Stimulated activated CD8-positive, alpha-beta memory T cell treated with anti-CD3 and anti-CD28 coated beads, Interleukin-7, amount 100 ng/mL, for 48 hours (primary cell): ENCODE data around the gene UFD1.

ENCODE experiments used
- DNase-seq, 2 donors: peaks; one replicate each; pipeline ENCODE4 v3.0.0-alpha.2; 2020; ENCODE audit warnings: low read depth in 1 of 2; ENCODE audit errors: extremely low read depth in 1 of 2

Gene UFD1, protein sequence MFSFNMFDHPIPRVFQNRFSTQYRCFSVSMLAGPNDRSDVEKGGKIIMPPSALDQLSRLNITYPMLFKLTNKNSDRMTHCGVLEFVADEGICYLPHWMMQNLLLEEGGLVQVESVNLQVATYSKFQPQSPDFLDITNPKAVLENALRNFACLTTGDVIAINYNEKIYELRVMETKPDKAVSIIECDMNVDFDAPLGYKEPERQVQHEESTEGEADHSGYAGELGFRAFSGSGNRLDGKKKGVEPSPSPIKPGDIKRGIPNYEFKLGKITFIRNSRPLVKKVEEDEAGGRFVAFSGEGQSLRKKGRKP

DNA sequence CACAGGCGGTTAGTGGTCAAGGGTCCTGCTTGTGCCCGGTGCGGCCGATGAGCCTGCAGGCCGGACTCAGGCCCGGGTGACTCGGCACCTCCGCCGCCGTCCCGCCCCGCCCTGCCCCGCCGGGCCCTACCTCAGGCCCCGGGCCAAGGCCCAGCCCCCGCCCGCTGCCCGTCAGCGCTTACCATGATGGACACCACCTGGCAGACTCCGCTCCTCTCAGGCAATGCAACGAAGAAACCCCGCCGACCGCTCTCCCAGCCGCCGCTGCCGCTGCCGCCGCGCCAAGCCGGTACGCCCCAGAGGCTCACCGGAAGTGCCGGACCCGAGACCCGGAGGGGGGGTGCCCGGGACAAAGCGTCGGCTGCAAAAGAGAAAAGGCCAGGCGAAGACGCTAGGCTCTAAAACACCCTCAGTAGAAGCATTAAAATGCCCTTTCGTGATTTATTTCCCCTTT is at the start of gene UFD1:
Gene UFD1, minus strand, starts transcription at position 293 of the 454 bp plus-strand sequence. Its CDS starts 108 bp downstream, at position 185.
- DNase-seq: peak; percentile 64 to 68

DNA sequence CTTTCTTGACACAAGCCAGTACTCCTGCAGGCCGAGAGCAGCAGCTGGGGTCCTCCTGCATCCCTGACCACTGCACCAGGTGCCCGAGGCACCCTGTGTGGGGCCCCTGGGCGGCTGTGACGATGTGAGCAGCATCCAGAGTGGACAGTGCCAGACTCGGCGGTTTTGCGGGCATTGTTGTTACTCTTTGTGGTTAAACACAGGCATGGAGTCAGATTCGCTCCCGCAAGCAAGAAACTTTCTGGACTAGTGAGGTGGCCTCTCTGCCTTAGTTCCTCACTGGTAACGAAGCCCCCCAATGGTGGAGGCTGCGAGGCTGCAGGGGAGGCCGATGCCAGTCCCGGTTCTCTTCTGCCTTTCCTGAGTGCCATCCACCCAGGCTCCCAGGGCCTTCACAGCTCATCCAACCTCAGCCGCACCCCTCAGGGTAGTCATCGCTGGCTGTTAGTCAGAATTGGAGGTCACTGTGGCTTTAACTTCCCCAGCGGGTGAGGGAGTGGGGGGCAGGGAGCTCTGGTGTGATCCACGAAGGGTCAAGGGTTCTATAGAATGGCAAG is 48.9 kb upstream of the UFD1 start:
- no peak for DNase-seq

DNA sequence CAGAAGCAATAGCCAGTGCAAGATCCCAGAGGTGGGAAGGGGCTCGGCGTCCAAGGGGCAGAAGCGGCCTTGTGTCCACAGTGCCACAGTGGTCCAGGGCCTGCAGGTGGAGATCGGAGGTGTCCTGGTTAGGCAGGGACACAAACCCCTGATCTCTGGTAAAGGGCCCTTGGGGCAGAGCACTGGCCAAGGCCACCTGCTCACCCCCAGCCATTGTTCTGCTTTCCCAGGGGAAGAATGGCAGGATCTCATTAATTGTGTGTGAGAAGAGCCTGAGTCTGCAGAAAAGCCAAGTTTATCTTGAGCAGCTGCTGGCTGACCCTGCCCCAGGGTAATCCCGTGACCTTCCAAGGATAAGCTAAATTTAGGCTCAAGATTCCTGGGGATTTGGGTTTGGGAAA is 48.3 kb upstream of the UFD1 start:
- DNase-seq: no peak

GRCh38 chr22:19526702-19527111 is 47.7 kb upstream of the UFD1 start:
- DNase-seq: no peak

DNA sequence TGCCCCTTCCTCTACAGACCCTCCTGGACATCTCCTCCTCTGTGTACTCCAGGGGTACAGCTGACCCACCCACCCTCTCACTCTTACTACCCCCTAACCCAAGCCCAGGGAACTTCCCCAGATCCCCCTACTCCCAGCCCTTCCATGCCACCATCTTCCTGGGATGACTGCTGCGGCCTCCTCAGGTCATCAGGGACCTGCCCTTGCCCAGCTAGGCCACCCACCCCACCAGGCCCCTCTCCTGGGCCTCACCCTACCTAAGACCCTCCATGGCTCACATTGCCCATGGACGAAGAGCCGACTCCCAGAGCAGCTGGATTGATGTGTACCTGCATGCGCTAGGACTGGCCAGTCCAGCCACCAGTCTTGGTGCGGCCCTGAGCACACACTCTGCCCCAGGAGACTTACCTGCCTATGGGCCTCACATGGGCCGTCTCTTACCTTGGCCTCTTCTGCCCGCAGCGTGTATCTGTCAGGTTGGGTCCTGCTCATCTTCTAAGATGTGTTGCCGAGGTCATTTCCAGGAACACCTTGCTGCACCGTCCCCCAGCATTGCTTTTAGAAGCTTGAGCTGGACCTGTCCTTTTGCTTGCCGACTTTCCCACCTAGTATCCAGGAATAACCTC is 47.2 kb upstream of the UFD1 start:
- no peak for DNase-seq

DNA sequence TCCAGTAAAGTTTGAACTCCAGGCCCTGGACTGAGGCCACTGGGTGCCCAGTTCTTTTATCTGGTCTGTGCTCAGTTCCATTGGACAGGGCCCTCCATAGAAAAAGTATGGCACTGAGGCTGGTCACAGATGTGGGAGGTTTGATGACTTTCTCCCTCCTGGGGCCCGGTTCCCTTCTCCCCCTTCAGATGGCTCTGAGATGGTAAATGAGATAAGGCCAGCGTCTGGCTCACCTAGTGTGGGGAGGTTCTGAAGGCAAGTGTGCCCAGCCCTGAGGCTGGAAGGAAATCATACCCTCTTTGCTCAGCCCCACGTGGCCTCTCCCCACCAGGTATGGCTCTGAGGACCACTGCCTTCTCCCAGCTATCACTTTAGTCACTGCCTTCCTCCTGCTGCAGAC is 46.7 kb upstream of the UFD1 start:
- DNase-seq: no peak

DNA sequence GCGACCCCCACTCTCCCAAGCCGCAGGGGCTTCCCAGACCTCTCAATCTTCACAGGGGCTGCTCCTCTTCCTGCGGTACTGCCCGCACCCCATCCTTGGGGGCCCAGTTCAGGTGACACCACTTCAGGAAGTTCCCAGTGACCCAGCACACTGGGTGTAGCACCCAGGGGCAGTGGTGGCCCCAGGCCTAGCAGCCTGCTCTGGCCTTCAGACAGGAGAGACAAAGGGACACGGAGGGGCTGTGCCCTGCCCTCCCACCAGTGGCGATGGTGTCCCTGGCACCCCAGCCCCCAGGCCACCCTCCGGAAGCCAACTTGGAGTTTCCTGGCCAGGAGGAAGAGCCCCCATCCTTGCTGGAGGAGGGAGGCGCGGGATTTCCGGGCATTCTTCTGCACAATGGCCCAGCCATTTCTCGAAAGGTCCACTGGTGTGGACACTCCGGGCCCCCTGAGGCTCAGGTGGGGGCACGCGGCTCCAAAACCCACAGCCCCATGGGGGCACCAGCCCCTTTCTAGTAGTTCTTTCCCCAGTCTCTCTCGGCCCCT is 46.2 kb upstream of the UFD1 start:
- no peak for DNase-seq

- DNase-seq: peak in 1 of 2 donors; percentile 14
Observed at GRCh38 chr22:19524170-19525115, 45.5 kb upstream of the UFD1 start, which contains the start of gene CLDN5. TSS of gene CLDN5 (minus strand) at chr22:19524410. CDS start at chr22:19524255, 155 bp downstream.

GRCh38 chr22:19523240-19524169 is 44.5 kb upstream of the UFD1 start:
- DNase-seq: no peak

DNA sequence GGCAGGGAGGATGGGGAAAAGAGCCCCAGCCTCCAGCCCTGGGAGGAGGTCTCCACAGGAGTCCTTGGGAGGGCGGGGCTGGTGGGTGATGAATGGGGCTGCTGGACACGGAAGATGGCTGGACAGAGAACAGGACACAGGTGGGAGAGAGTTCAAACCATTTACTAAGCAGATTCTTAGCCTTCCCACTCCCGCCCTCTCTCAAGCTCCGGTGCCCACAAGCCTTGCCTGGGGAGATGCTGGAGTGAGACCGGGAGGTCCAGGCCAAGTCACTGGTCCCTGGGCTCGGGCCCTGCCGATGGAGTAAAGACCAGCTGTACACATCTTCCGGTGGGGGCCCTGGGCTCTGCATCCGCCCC is 43.9 kb upstream of the UFD1 start:
- DNase-seq: no peak

- DNase-seq: no peak
Observed at GRCh38 chr22:19522190-19522880, 43.3 kb upstream of the UFD1 start.

- DNase-seq: no peak
Observed at GRCh38 chr22:19520566-19521305, 41.7 kb upstream of the UFD1 start.

GRCh38 chr22:19520007-19520406 is 41.0 kb upstream of the UFD1 start:
- DNase-seq: no peak

DNA sequence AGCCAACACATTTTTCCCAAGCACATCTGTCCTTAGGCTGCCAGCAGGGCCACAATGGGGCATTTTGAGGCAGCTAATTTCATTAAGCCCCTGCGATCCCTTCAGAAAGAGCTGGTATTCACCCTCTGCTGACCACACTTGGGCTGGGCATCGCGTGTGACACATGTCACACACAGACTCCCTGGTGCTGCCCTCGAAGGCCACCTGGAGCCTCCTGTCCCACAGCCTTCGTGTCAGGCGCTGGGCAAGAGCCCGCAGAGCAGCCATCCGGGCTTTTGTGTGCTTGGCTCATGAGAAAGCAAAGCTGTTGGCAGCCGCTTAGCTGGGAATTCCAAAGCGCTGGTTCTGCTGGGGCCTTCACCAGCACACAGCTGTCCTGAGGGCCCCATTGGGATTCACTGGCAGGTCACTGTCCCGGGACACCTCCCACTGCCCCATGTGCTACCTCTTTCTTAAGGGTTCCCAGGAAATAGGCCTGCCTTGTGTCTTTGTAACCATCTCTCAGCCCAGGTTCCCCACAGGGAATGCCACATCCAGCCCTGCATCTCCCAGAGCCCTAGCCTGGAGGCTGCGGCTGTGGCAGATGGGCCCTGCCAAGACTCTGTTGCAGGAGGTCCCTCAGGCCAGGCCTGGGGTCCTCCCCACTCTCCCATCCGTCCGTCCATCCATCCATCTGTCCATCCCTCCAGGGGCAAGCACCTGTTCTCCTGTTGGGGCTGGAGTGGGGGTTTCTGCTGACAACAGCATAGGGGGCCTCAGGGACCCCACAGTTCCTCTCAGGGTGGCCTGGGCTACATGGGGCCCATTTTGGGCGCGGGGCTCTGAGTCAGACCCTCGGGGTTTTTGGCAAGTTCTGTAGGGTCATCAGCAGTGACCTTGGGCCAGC is 40.3 kb upstream of the UFD1 start:
- DNase-seq: no peak

GRCh38 chr22:19518635-19519034 is 39.6 kb upstream of the UFD1 start:
- DNase-seq: no peak

- DNase-seq: no peak
Observed at GRCh38 chr22:19517919-19518611, 39.1 kb upstream of the UFD1 start.

GRCh38 chr22:19517171-19517500 is 38.1 kb upstream of the UFD1 start:
- no peak for DNase-seq
